ENCODE results near the gene SPNS1.
"Not testable (repeated sequence)": the region's sequence is repeated elsewhere in the genome, so short reads cannot be mapped to it uniquely, and the experiment has no call there.

SPNS1 gene

GRCh38 chr16:28958836-28959235 lies 15.7 kb upstream of the SPNS1 start:
- no peak for DNase-seq

DNA sequence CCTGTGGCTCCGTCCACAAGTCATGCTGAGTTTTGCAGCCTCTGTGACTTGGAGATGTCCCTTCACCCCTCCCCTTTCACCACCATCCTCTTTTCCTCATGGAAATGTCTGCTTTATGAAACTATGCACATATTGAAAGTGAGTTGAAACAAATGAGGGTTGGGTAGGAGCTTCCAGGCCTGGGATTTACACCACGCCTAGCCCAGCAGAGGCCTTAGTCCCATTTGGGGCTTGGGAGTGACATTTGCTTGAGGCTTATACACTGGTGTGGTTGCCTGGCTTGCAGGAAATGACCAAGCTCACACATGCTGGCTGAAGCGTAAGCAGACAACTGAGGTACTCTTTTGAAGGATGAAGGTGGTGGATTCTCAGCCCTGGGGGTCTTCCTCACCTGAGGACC lies 10.5 kb upstream of the SPNS1 start:
- no peak for DNase-seq

- no peak for DNase-seq
Observed at GRCh38 chr16:28964496-28964895, 10.1 kb upstream of the SPNS1 start.

DNA sequence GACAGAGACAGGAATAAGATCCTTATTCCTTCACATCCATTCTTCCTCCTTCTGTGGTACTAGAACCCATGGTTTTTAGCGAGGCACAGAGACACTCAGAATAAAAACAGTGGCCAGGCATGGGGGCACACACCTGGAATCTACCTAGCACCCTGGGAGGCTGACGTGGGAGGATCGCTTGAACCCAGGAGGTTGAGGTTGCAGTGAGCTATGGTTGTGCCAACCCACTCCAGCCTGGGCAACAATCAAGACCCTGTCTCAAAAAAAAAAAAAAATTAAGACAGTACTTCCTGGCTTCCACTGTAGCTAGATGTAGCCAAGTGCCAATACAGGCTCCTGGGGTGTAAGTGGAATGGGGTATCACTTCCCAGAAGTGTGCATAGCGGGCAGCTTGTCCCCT lies 7.4 kb upstream of the SPNS1 start:
- DNase-seq = no peak

GRCh38 chr16:28969696-28970095 lies 4.9 kb upstream of the SPNS1 start:
- DNase-seq = not testable (repeated sequence)

- DNase-seq = peak; percentile 67
Observed at GRCh38 chr16:28974007-28974436, 556 bp upstream of the SPNS1 start.

DNA sequence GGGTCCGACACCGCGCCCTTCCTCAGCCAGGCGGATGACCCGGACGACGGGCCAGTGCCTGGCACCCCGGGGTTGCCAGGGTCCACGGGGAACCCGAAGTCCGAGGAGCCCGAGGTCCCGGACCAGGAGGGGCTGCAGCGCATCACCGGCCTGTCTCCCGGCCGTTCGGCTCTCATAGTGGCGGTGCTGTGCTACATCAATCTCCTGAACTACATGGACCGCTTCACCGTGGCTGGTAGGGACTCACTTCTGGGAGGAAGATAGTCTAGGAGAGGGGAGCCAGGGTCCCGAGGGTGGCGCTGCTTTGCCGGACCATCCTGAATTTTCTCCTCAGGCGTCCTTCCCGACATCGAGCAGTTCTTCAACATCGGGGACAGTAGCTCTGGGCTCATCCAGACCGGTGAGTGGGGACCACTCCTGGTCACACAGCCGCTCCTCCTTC lies 601 bp downstream of the SPNS1 start:
- DNase-seq = no peak

DNA sequence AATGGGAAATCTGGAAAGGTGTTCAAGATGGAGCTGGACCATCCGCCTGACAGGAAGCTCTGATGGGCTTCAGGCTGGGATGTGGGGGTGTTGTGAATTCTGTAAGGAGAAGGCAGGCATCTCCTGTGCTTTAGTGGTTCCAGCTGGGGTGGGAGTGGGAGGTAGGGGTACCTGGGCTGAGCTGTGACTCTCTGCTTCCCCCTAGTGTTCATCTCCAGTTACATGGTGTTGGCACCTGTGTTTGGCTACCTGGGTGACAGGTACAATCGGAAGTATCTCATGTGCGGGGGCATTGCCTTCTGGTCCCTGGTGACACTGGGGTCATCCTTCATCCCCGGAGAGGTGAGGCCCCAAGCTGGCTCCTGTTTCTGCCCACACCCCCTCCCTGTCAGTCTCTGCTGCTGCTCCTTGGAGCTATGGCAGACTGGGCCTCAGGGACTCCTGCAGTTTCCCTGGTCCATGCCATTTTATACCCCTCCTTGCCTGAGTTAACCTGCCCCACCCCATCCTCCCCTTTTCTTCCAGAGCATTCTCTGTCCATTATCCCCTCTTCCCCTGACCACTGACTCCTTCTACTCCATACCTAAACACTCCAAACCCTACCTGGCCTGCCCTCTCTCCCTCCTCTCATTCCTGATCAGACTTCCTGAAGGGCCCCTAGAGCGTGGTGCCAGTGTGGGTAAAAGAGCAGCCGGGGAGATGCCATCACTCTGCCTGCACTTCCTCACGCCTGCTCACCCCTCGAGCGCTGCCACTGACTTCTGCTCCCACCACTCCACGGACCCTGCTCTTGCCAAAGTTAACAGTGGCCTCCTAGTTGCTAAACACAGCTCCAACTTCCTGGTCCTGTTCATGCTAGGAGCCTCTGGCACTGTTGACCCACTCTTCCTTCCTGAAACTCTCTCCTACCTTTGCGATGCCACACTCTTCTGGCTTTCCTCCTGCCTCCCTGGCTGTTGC lies 3.4 kb downstream of the SPNS1 start:
- DNase-seq = no peak

GRCh38 chr16:28980330-28980729 lies 5.8 kb downstream of the SPNS1 start:
- DNase-seq = not testable (repeated sequence)

DNA sequence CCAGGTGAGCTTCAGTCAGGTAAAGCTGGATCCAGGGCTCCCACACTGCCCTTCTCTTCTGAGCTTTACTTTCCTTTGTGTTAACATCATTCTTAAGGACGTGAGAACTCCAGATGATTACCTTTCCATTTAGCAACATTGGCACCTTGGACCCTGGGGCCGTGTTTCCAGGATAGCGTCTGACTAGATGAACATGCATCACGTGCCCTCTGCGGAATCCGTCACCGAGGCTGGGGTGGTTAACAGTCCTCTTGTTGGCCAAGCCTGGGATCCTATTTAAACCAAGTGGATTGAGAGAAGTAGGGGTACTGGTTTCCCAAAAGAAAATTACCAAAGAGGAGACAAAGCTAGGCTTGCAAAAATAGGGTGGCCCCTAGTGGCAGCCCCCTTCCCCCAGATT lies 6.4 kb downstream of the SPNS1 start:
- no peak for DNase-seq

GRCh38 chr16:28981517-28981916 lies 6.9 kb downstream of the SPNS1 start:
- no peak for DNase-seq

GRCh38 chr16:28982418-28982817 lies 7.8 kb downstream of the SPNS1 start:
- DNase-seq = no peak

DNA sequence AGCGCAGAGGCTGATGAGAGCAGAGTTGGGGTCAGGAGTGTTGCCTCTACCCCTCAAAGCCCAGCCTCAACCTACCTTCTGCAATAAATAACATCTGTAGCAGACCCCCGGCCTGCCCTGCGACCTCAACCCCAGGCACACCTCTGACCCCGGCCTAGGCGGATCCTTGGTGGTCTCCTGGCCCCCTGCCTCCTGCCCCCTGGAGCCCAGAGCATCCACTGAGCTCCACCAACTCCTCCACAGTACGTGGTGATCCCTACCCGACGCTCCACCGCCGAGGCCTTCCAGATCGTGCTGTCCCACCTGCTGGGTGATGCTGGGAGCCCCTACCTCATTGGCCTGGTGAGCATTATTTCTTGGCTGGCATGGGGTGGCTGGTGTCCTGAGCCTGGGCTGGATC lies 8.4 kb downstream of the SPNS1 start:
- DNase-seq = no peak

DNA sequence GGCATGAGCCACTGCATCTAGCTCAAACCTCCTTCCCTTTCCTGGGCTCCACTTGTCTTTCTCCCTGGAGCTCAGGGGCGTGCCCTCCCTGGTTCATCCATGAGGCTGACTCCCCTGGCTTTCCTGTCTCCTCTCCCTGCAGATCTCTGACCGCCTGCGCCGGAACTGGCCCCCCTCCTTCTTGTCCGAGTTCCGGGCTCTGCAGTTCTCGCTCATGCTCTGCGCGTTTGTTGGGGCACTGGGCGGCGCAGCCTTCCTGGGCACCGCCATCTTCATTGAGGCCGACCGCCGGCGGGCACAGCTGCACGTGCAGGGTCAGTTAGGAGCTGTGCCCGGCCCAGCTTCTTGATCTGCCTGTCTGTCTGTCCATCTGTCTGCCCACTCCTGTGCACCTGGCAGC lies 9.1 kb downstream of the SPNS1 start:
- no peak for DNase-seq

DNA sequence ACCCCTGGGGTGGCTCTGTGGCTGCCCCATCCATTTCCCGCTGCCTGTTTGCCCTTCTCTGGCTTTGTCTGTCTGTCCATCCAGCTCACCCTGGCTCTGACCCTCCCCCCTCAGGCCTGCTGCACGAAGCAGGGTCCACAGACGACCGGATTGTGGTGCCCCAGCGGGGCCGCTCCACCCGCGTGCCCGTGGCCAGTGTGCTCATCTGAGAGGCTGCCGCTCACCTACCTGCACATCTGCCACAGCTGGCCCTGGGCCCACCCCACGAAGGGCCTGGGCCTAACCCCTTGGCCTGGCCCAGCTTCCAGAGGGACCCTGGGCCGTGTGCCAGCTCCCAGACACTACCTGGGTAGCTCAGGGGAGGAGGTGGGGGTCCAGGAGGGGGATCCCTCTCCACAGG lies 9.5 kb downstream of the SPNS1 start:
- no peak for DNase-seq

DNA sequence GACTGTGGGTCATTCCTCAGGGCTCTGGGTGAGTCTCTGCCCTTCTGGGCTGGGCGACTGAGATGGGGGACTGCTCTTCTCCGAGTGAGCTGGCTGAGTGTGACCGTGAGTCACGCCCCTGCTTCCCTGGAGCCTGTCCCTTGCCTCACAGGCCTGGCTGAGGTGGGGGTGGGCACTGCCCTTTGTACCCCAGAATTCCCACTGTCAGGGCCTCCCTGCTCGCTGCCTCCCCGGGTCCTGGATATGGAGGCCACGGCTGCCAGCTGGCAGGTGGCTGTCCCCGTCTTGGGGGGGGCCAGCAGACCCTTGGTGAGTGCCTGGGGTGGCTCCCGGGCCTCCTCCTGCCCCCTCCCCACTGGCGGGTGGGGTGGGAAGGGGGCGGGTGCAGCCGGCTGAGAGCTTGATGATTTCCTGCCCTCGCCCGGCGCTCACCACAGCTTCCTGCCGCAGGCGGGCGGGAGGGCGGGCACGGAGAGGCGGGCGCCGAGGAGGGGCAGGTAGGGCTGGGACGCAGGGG lies 10.1 kb downstream of the SPNS1 start, which contains the start of gene LAT:
Gene LAT (plus strand): TSS at position 434 of the 517 bp plus-strand sequence. CDS start 366 bp downstream, outside the sequence.
- no peak for DNase-seq

DNA sequence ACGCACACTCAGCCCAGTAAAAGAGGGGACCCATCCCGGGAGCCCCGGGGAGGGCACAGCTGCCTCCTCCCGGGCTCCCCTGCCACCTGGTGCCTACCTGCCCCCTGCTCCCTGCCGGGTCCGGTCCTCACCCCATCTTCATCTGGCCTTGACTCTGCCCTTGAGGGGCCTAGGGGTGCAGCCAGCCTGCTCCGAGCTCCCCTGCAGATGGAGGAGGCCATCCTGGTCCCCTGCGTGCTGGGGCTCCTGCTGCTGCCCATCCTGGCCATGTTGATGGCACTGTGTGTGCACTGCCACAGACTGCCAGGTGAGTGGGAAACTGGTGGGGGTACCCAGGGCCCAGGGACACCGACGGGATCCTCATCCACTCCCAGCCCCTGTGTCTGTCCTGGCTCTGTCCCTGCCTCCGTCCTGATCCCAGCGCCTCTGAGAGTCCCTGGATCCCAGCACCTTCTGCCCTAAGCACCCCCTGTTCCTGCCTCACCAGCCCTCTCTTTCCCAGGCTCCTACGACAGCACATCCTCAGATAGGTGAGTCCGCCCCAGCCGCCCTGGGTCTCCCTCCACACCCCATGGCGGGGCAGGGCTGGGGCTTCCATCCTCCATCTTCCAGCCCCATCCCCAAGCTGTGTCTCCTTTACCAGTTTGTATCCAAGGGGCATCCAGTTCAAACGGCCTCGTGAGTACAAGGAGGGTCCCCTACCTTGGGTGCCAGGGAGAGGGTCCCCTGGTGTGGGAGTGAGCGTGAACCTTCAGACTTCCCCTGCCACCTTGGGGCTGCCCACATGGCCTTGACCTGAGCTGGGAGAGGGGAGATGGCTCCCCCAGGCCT lies 10.8 kb downstream of the SPNS1 start:
- DNase-seq = no peak

DNA sequence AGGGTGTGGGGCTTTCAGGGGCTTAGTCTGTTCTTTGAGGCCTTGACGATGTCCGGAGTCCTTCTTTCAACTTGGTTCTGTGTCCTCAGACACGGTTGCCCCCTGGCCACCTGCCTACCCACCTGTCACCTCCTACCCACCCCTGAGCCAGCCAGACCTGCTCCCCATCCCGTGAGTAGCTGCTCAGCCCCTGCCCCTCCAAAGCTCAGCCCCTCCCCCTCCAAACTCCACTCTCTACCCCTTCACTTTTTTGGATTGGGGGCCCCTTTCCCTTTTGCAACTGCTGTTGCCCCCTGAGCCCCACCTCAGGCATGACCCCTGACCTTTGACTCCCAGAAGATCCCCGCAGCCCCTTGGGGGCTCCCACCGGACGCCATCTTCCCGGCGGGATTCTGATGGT lies 11.5 kb downstream of the SPNS1 start:
- no peak for DNase-seq

DNA sequence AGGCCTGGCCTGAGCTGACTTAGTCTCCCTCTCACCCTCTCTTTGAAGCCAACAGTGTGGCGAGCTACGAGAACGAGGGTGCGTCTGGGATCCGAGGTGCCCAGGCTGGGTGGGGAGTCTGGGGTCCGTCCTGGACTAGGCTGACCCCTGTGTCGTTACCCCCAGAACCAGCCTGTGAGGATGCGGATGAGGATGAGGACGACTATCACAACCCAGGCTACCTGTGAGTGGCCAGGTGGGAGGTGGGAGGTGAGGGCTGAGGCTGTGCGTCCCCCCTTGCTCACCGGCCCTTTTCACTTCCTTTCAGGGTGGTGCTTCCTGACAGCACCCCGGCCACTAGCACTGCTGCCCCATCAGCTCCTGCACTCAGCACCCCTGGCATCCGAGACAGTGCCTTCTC lies 11.9 kb downstream of the SPNS1 start:
- DNase-seq = no peak

DNA sequence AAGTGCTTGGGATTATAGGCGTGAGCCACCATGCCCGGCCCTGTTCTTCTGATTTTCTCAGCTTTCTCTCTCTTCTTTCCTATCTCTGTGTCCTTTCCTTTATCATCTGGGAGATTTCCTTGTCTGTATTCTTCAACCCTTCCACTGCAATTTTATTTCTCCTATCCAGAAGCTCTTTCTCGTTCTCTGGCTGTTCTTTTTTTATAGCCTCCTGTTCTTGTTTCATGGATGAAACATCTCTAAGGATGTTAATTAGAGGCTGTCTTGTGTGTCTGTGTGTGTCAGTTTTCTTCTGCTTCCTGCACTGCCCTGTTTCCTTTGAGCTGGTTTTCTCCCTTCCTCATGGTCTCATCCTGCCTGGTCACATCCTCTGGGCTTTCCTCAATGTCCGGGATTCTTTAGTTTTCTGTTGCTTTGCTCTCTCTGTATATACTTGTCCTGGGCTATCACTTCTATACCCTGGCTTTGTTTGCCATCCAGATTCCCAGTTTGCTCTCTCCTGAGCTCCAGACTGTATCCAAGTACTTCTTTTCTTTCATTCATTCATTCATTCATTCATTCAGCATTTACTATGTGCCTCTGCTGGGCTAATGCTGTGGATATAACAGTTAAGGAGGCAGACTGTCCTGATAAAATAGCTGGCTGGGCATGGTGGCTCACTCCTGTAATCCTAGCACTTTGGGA lies 12.7 kb downstream of the SPNS1 start:
- no peak for DNase-seq

GRCh38 chr16:28989363-28989762 lies 14.8 kb downstream of the SPNS1 start:
- DNase-seq = no peak

GRCh38 chr16:28990375-28991040 lies 15.9 kb downstream of the SPNS1 start:
- DNase-seq = no peak

Data from fibroblast of upper back skin (primary cell).